Body of pancreas (tissue), 4 donors: ENCODE results near the gene SLC9A5. TPM values are rescaled to one million over a fixed set of nuclear protein-coding genes. Genes with fewer than 3 reads are reported as not detected.
A peak's percentile ranks its signal among the peaks of the same experiment; 100 is the strongest.

Experiments
- ATAC-seq: fragments of 150-250 bp; one replicate; pipeline ENCODE4 v1.9.1; 2016
- DNase-seq, 4 donors: peaks; one replicate each; pipeline ENCODE4 v3.0.0-alpha.2; 2019
- H3K27ac ChIP-seq, 4 donors: fragments of 200-600 bp; sonication (generic); 1 replicate in 3 of 4; 2 replicates in 1 of 4; pipeline versions ENCODE4 v1.5.1 to v1.6.1; 2016 to 2019; ENCODE audit warnings: mild to moderate bottlenecking in 1 of 4, mixed read lengths in 1 of 4, moderate library complexity in 1 of 4
- H3K27me3 ChIP-seq, 2 donors: fragments of 200-600 bp; sonication (generic); one replicate each; pipeline ENCODE4 v1.6.0; 2016; ENCODE audit warnings: mild to moderate bottlenecking in 1 of 2
- H3K36me3 ChIP-seq, 2 donors: fragments of 200-600 bp; sonication (generic); replicated peaks in 1 of 2; 2 replicates each; pipeline ENCODE4 v1.5.1; 2016; ENCODE audit warnings: low read depth in 2 of 2; ENCODE audit not compliant: insufficient read depth in 1 of 2
- H3K4me1 ChIP-seq: fragments of 200-600 bp; sonication (generic); one replicate; pipeline ENCODE4 v1.6.0; 2016
- H3K4me3 ChIP-seq, 2 donors: fragments of 200-600 bp; sonication (generic); 1 replicate in 1 of 2; 2 replicates in 1 of 2; pipeline ENCODE4 v1.5.1; 2016 to 2019
- H3K9me3 ChIP-seq, 3 donors: fragments of 200-600 bp; sonication (generic); 1 replicate in 2 of 3; 2 replicates in 1 of 3; pipeline ENCODE4 v1.5.1; 2016
- POLR2A ChIP-seq, 3 donors: fragments of 450-650 bp; IDR thresholded peaks; one replicate each; pipeline ENCODE4 v1.6.1; 2016; ENCODE audit warnings: antibody characterized with exemption in 3 of 3, mild to moderate bottlenecking in 2 of 3
- WGBS, 2 donors: methylation state at CpG; one replicate each; pipeline ENCODE4 v1.1.5; 2017; 5-methylcytosine and 5-hydroxymethylcytosine counted together
- intact Hi-C: fragments of 100-400 bp; cut with DNase I; formaldehyde crosslinking; loops from one replicate; pipeline ENCODE4 v1.15.1; 2023
- total RNA-seq, 2 donors: library from RNA; depleted of rRNA; stranded (reverse); fragments of >200 nt; gene quantifications; one replicate each; pipeline ENCODE4 v1.1.0, GENCODE V29; 2016
- TF ChIP-seq, protein P1 (sequence below), 7 experiments: fragments of 450-650 bp in 4 of 7; fragments of 200-600 bp in 3 of 7; sonication (generic) in 3 of 7; IDR thresholded peaks; one replicate each; pipeline ENCODE4 v1.5.1; 2016 to 2019; ENCODE audit warnings: antibody characterized with exemption in 7 of 7

SLC9A5 gene
- total RNA-seq, 2 donors from 2014 or later, result 0.26 to 0.33 TPM

DNA sequence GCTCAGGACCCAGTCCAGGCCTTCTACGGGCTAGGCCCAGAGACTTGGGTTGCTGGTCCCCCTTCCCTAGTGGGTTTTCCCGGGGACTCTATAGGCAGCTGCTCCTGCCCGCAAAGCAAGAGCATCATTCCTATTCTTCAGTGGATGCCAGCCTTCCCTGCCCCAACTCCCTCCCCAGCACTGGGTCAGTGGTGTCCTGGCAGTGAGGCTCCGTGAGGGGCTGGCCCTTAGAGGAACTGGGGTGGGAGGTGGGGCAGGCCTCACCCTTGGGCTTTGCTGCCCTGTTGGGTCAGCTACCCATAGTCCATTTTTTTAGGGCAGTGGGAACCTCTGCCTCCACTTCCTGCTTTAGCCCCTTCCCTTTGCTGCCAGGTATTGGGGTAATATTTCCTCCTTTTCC is 22.7 kb downstream of the SLC9A5 start:
- 96 to 98% methylated on average over 4 of the region's 4 CpGs for WGBS, 2 donors
- no peaks in the 10 kb centered on the region for H3K27me3 ChIP-seq
- TF ChIP-seq POLR2A (IDR thresholded peaks at IDR 0.05), result no peak
- TF ChIP-seq, protein P1, sequence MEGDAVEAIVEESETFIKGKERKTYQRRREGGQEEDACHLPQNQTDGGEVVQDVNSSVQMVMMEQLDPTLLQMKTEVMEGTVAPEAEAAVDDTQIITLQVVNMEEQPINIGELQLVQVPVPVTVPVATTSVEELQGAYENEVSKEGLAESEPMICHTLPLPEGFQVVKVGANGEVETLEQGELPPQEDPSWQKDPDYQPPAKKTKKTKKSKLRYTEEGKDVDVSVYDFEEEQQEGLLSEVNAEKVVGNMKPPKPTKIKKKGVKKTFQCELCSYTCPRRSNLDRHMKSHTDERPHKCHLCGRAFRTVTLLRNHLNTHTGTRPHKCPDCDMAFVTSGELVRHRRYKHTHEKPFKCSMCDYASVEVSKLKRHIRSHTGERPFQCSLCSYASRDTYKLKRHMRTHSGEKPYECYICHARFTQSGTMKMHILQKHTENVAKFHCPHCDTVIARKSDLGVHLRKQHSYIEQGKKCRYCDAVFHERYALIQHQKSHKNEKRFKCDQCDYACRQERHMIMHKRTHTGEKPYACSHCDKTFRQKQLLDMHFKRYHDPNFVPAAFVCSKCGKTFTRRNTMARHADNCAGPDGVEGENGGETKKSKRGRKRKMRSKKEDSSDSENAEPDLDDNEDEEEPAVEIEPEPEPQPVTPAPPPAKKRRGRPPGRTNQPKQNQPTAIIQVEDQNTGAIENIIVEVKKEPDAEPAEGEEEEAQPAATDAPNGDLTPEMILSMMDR (IDR thresholded peaks at IDR 0.05), result no peak
- H3K4me1 ChIP-seq, result no peaks in the 10 kb centered on the region
- H3K27ac ChIP-seq, result no peak overlapping the region
- ATAC-seq (no peak), DNase-seq (no peak)
- intact Hi-C loops, result no loop called here
- no peaks in the 10 kb centered on the region for H3K9me3 ChIP-seq
- H3K4me3 ChIP-seq, result no peak overlapping the region
- H3K36me3 ChIP-seq, result no peaks in the 10 kb centered on the region

DNA sequence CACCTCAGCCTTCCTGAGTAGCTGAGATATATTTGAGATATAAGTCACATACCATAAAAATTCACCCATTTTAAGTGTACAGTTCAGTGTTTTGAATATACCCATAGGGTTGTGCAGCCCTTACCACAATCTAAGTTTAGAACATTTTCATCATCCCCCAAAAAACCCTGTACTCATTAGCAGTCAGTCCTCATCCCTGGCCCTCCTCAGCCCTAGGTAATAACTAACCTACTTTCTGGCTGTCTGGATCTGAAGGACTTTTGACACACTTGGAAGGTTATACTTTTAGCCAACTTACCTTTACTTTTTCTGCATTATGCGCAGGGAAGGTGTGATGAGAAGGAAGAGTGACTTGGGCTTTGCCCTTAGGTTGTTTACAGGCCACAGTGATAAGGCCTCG is 26.5 kb downstream of the SLC9A5 start:
- intact Hi-C loops, result no loop called here

DNA sequence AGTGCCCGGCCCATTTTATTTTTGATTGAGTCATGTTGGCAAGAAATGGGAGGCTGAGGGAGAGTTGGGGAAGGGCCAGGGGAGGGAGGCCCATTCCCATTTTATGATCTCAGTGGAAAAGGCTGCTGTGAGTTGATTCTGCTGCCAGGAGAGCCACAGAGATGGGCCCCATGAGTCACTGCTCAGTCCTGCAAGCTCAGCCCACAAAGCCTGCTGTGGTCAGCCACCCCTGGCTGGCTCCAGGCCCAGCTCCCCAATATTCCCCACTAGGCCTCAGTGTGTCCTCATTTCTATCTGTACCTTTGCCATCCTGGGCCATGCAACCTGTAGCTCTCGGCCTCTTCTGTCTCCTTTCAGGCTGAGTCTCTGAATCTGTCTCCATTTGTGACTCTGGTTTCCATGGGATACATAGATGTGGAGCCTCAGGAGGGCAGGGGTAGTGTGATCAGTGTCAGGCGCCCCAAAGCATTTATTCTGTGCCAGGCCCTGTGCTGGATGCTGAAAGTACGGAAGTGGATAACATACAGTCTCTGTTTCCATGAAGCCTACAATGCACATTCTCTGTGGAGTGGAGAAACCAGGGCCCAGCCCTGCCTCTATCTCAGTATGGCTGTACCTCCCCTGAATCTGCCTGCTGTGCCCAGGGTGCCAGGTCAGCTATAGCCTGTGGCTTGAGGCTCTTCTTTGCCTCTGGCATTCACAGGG is 28.7 kb downstream of the SLC9A5 start:
- Histone ChIP-seq H3K27ac (peak overlapping the region in 2 of 4 donors; percentile 12 to 25), H3K27me3 (no peaks in the 10 kb centered on the region), H3K4me1 (peaks cover 25% of the 10 kb centered on the region), H3K36me3 (no peaks in the 10 kb centered on the region), H3K4me3 (no peak overlapping the region), H3K9me3 (no peaks in the 10 kb centered on the region)
- TF ChIP-seq POLR2A (IDR thresholded peaks at IDR 0.05), result no peak
- TF ChIP-seq, protein P1 (IDR thresholded peaks at IDR 0.05), result no peak
- ATAC-seq (no peak), DNase-seq (peak in 2 of 4 donors; percentile 24 to 60)
- WGBS, 2 donors, result 85 to 93% methylated on average over 4 of the region's 4 CpGs
- intact Hi-C loops, result no loop called here

More for the DNA sequence above, 26.5 kb downstream of the SLC9A5 start:
- Histone ChIP-seq H3K27me3 (no peaks in the 10 kb centered on the region), H3K9me3 (no peaks in the 10 kb centered on the region), H3K4me3 (no peak overlapping the region), H3K36me3 (no peaks in the 10 kb centered on the region), H3K27ac (no peak overlapping the region), H3K4me1 (peaks cover 25% of the 10 kb centered on the region)
- ATAC-seq, result no peak
- DNase-seq, result no peak
- 69 to 72% methylated on average over 2 of the region's 2 CpGs for WGBS, 2 donors
- TF ChIP-seq, protein P1 (IDR thresholded peaks at IDR 0.05), result no peak
- no peak for TF ChIP-seq POLR2A (IDR thresholded peaks at IDR 0.05)

DNA sequence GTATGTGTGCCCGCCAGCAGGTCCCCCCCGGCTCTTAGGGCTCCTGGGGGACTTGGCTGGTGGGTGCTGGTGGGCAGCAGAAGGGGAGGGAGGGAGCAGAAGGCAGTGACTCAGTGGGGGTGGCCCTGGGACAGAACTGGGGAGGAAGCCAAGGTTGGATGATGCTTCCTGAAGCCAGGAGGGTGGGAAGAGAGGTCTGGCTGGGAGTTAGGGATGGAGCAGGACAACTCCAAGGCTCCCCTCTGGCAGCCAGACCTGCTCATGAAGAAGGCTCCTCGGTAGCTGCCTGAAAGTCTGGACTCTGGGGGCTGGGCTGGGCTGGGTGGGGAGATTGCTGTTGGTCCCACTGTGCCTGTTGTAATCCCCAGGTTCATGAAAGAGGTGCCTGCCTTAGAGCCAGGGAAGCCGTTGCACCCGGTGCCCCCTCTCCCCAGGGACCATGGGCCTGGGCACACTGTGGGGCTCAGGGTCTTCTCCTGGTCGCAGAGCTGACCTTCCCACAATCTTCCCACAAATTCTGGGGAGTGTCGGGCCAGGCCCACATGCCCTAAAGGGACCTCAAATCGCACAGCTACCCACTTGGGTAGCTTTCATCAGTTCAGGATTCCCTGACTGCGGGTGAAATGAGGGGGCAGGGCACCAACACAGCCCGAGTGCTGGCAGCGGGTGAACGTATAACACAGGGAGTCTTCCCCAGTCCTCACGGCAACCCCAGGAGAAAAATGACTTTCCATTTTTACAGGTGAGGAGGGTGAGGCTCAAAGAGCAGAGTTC is 29.4 kb downstream of the SLC9A5 start:
- H3K36me3 ChIP-seq, result no peaks in the 10 kb centered on the region
- peaks cover 25% of the 10 kb centered on the region for H3K4me1 ChIP-seq
- no peak for ATAC-seq
- peak in 1 of 4 donors; percentile 36 for DNase-seq
- no peaks in the 10 kb centered on the region for H3K9me3 ChIP-seq
- no peaks in the 10 kb centered on the region for H3K27me3 ChIP-seq
- peak overlapping the region in 1 of 2 donors; percentile 49 for H3K4me3 ChIP-seq
- 40 to 71% methylated on average over 1 to 13 of the region's 13 CpGs for WGBS, 2 donors
- H3K27ac ChIP-seq, result peak overlapping the region in 2 of 4 donors; percentile 12 to 25
- intact Hi-C loops, result no loop called here
- TF ChIP-seq POLR2A (IDR thresholded peaks at IDR 0.05), result no peak
- TF ChIP-seq, protein P1 (IDR thresholded peaks at IDR 0.05), result no peak
